GM19193 (cell line): ENCODE measurements around the gene SLC15A1.

ENCODE experiments used
- POLR2A ChIP-seq: IDR thresholded peaks from 4 replicates; pipeline ENCODE4 v1.6.1; 2011; ENCODE audit not compliant: insufficient read depth, insufficient read length; ENCODE audit errors: extremely low read depth

The SLC15A1 gene

GRCh38 chr13:98784666-98785065 is 32.2 kb upstream of the SLC15A1 start:
- TF ChIP-seq POLR2A, result no peak

- TF ChIP-seq POLR2A, result no peak
Measured at GRCh38 chr13:98783856-98784478, 31.5 kb upstream of the SLC15A1 start.

- TF ChIP-seq POLR2A, result no peak
Measured at GRCh38 chr13:98782654-98783053, 30.2 kb upstream of the SLC15A1 start.

GRCh38 chr13:98781905-98782304 is 29.4 kb upstream of the SLC15A1 start:
- no peak for TF ChIP-seq POLR2A

DNA sequence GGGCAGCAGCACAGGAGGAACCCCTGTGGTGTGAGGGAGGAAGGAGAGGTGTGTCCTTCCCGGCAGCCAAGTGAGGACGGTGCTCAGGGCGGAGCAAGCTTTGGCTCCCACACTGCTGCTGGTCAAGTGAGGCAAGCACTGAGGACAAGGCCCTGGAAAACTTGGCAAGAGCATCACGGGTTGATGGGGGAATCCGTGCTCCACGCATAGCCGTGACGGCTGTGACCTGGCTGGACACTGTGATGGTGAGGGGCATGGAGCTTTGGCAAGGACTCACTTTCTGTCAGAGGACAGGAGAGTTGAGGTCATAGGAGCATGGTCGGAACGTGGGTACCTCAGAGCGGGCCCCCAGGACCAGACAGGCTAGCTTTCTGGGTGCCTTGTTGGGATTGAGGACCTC is 29.0 kb upstream of the SLC15A1 start:
- TF ChIP-seq POLR2A, result no peak

DNA sequence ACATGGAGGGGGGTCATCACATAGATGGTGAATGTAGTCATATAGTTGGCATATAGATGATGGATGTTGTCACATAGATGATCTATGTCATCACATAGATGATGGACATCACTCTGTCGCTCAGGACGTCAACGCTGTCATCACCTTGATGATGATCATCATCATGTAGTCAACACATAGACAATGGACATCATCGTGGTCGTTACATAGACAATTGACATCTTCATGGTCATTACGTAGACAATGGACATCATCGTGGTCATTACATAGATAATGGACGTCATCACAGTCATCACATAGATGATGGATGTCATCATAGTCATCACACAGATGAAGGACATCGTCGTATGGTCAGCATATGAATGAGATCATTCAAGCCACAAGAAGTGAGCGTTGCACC is 28.6 kb upstream of the SLC15A1 start:
- no peak for TF ChIP-seq POLR2A

- TF ChIP-seq POLR2A, result no peak
Measured at GRCh38 chr13:98780451-98780850, 28.0 kb upstream of the SLC15A1 start.

DNA sequence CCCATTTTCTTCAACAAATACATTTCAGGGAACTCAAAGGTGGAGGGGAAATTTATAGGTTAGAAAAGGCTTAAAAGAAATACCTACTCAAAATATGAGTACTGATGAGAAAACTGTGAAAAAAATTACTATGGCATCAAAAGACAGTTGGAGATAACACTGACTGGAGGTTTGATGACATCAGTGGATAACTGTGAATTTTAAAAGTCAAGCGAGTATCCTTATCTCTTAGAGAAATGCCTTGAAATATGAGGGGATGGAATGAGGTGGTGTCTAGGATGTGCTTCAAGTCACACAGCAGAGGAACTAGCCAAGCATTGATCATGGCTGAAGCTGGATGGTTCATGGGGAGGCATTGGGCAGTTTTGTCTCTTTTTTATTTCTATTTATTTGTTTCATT is 27.2 kb upstream of the SLC15A1 start:
- no peak for TF ChIP-seq POLR2A

GRCh38 chr13:98778749-98779148 is 26.3 kb upstream of the SLC15A1 start:
- no peak for TF ChIP-seq POLR2A

DNA sequence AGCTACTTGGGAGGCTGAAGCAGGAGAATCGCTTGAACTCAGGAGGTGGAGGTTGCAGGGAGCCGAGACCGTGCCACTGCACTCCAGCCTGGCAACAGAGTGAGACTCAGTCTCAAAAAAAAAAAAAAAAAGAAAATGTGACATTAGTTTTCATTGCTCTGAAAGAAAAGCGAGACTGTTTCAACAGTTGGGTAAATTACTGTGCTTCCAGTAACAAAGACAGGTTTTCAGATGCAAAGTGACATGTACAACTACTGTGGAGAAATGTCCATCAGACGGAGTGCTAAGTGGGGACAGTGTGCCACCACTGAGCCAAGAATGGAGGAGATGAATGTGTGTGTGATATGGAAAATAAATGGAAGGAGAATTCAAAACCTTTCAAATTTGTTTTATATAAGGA is 24.2 kb upstream of the SLC15A1 start:
- TF ChIP-seq POLR2A, result no peak

DNA sequence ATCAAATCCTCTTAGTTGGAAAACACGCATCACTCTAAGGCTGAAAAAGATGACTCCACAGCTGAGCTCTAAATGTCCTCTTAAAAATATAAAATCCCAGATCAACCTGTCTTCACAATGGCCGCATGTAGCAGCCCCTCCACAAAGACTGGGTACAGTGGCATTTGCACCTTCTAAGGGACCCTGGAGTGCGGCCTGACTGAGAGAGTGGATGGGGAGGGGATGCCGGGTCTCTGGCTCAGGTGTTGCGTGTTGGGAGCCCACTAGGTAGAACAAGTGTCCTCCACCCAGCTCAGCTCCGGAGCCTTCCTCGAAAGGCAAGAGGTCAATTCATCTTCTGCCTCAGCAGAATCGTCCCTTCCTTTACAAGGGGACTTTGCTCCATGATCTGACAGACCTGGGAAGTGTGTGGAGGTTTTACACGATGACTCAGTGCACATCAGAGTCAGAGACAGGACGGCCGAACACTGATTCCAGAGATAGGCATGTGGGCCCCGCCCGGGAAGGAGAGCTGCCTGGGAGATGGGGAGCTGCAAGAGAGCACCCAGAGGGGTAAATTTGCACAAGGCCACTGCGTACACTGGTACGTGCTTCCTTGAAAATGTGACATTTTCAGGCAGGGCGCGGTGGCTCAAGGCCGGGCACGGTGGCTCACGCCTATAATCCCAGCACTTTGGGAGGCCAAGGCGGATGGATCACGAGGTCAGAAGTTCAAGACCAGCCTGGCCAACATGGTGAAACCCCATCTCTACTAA is 23.5 kb upstream of the SLC15A1 start:
- no peak for TF ChIP-seq POLR2A

GRCh38 chr13:98775386-98775785 is 22.9 kb upstream of the SLC15A1 start:
- no peak for TF ChIP-seq POLR2A

DNA sequence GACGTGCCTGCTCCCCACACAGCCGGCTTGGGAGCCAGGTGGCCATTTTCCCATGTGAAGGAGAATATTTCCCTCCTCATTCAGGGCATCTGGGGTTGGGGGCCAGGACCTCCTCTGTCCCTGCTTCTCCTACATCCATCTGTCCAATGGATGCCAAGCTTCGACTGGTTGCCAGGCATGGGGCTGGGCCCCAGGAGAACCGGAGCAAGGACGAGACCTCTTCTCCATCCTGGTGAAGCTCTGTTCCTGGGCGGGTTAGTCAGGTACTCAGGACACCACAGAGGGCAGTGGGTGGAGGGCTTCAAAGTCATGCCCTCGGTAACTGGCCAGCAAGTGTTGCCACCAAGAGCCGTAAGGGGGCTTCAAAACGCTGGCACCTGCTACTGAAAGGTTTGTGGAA is 22.3 kb upstream of the SLC15A1 start:
- no peak for TF ChIP-seq POLR2A

DNA sequence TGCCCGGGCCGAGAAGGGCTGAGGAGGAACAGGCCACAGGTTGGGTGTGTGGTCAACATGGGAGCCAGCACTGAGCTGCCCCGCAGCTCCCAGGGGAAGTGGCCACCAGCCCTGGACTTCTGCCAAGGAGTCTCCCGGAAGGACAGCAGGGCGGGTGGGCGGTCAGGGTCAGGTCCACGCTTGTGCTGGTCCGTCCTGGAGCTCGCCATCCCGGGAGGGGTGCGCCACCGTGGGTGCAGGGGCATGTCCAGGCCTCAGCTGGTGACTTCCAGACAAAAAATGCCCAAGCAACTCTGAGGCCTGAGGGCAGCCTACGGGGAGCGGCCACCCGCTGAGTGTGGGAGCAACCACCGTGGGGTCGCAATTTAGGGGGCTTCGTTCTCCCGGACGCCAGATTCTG is 21.4 kb upstream of the SLC15A1 start:
- no peak for TF ChIP-seq POLR2A

DNA sequence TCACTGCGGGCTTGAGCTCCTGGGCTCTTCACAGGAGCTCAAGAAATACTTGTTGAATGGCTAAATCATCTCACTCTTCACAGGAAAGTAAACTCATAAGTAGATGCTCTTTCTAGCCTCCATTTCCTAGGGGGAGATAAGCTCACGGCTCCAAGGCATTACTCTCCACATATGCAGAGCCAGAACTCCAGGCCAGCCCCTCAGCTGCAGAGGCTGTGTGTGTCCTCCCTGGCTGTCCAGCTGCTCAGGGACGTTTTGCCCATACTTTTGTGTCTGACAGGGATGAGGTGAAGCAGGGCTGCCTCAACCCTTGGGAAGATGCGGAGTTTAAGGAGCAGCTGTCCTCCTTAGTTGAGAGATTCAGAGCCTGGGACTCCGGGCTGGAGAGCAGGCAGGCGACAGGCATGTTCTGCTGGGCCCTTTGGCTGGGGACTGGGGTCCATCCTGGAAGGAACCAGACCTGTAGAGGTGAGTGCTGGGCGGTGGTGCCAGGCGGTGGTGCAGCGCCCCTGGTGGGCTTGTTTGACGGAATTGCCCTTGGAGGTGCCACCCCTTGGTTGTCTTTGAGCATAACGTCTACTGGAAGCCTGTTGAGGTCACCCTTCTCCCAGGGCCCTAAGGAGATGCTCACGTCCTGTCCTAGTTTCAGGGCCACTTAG is 20.5 kb upstream of the SLC15A1 start:
- TF ChIP-seq POLR2A, result no peak
